Right lobe of liver (tissue), 6 donors: ENCODE results near the gene RYR3. TPM values are rescaled to one million over a fixed set of nuclear protein-coding genes. Genes with fewer than 3 reads are reported as not detected.

Experiments used
- ATAC-seq, 4 donors: fragments of 200-7000 bp; cut with Tn5 transposase; one replicate each; pipeline ENCODE4 v1.9.1; 2020; ENCODE audit warnings: mild to moderate bottlenecking in 4 of 4, moderate library complexity in 4 of 4
- DNase-seq, 3 donors: peaks; one replicate each; pipeline ENCODE4 v3.0.0-alpha.2; 2020
- H3K27ac ChIP-seq, 3 donors: fragments of 200-600 bp; one replicate each; pipeline ENCODE4 v1.8.0; 2022
- H3K27me3 ChIP-seq, 2 donors: fragments of 200-600 bp; one replicate each; pipeline ENCODE4 v1.8.0; 2022
- H3K36me3 ChIP-seq, 4 donors: fragments of 200-600 bp; sonication (generic) in 1 of 4; one replicate each; pipeline versions ENCODE4 v1.5.1 to v1.8.0; 2017 to 2022; ENCODE audit warnings: control low read depth in 1 of 4
- H3K4me1 ChIP-seq, 4 donors: fragments of 200-600 bp; sonication (generic) in 1 of 4; one replicate each; pipeline versions ENCODE4 v1.5.1 to v1.8.0; 2017 to 2022; ENCODE audit warnings: control low read depth in 1 of 4
- H3K4me3 ChIP-seq, 3 donors: fragments of 200-600 bp; one replicate each; pipeline ENCODE4 v1.8.0; 2022
- H3K9me3 ChIP-seq, 4 donors: fragments of 200-600 bp; sonication (generic) in 1 of 4; one replicate each; pipeline versions ENCODE4 v1.5.1 to v1.8.0; 2017 to 2022; ENCODE audit warnings: control low read depth in 1 of 4
- POLR2A ChIP-seq: fragments of 450-650 bp; IDR thresholded peaks from one replicate; pipeline ENCODE4 v1.6.1; 2017; ENCODE audit warnings: antibody characterized with exemption, mild to moderate bottlenecking
- WGBS: methylation state at CpG from one replicate; pipeline ENCODE4 v1.1.6; 2018; ENCODE audit warnings: low coverage, low lambda C conversion rate; ENCODE audit not compliant: insufficient coverage; ENCODE audit errors: missing lambda C conversion rate; 5-methylcytosine and 5-hydroxymethylcytosine counted together
- intact Hi-C, 2 donors: fragments of 100-400 bp; cut with DNase I; formaldehyde crosslinking; loops; one replicate each; pipeline versions ENCODE4 v1.11.2 to v1.14.1; 2022
- total RNA-seq, 6 experiments: library from RNA; depleted of rRNA in 2 of 6; stranded (reverse); fragments of >200 nt in 2 of 6; fragmentation: NEBNext Ultra II Directional in 3 of 6; extraction: Animal tissue kit (Norgen Biotek cat#: 25700) in 3 of 6; gene quantifications; one replicate each; pipeline versions ENCODE4 v1.1.0 to v1.2.4, GENCODE V29; 2016 to 2023
- TF ChIP-seq, protein P1 (sequence below), 4 donors: fragments of 200-600 bp in 3 of 4; fragments of 450-650 bp in 1 of 4; IDR thresholded peaks; one replicate each; pipeline versions ENCODE4 v1.5.1 to v1.8.0; 2016 to 2022; ENCODE audit warnings: antibody characterized with exemption in 4 of 4, mild to moderate bottlenecking in 2 of 4
- donor health status: DM: no; HTN: yes; CAD: no.
- donor health status: DM: no; HTN: no; CAD: no.
- donor health status: DM: no; HTN: no; CAD: no.
- donor health status: DM: no; HTN: yes; CAD: no.
- donor health status: DM: no; HTN: yes; CAD: no.

The RYR3 gene
- total RNA-seq, 6 experiments from 2014 or later = under 0.01 to 0.31 (median 0.05) TPM; not detected in 3

GRCh38 chr15:33623010-33623409 lies 312.2 kb downstream of the RYR3 start:
- H3K27ac ChIP-seq = no peak overlapping the region
- no peaks in the 10 kb centered on the region for H3K36me3 ChIP-seq
- WGBS = 60% methylated on average over 5 of the region's 7 CpGs
- H3K9me3 ChIP-seq = no peaks in the 10 kb centered on the region
- ATAC-seq = no peak
- no peak overlapping the region for H3K4me3 ChIP-seq
- H3K4me1 ChIP-seq = no peaks in the 10 kb centered on the region
- intact Hi-C loops = no loop called here
- DNase-seq = no peak
- TF ChIP-seq POLR2A = no peak
- TF ChIP-seq, protein P1, sequence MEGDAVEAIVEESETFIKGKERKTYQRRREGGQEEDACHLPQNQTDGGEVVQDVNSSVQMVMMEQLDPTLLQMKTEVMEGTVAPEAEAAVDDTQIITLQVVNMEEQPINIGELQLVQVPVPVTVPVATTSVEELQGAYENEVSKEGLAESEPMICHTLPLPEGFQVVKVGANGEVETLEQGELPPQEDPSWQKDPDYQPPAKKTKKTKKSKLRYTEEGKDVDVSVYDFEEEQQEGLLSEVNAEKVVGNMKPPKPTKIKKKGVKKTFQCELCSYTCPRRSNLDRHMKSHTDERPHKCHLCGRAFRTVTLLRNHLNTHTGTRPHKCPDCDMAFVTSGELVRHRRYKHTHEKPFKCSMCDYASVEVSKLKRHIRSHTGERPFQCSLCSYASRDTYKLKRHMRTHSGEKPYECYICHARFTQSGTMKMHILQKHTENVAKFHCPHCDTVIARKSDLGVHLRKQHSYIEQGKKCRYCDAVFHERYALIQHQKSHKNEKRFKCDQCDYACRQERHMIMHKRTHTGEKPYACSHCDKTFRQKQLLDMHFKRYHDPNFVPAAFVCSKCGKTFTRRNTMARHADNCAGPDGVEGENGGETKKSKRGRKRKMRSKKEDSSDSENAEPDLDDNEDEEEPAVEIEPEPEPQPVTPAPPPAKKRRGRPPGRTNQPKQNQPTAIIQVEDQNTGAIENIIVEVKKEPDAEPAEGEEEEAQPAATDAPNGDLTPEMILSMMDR (IDR thresholded peaks at IDR 0.05) = no peak
- no peaks in the 10 kb centered on the region for H3K27me3 ChIP-seq

DNA sequence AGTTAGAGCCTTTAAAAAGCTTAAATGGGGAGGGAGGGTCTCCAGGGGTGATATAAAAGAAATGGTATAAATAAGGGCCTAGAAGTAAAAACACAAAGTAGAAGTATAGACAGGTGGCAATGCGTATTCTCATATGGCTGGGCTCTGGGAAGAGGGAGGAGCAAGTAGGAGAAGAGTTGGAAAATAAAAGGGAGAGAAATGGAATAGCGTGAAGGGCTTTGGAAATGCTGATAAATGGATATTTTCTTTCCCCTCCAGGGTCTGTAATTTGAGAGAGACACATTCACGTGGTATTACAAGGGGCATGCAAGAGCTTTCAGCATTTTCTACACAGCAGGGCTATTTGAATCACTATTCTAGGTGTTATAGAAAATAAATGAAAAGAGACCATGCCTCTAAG lies 313.7 kb downstream of the RYR3 start:
- ATAC-seq (no peak), DNase-seq (no peak)
- H3K27me3 ChIP-seq = no peaks in the 10 kb centered on the region
- no peak overlapping the region for H3K27ac ChIP-seq
- 20% methylated on average over 2 of the region's 3 CpGs for WGBS
- H3K9me3 ChIP-seq = no peaks in the 10 kb centered on the region
- no peak overlapping the region for H3K4me3 ChIP-seq
- H3K4me1 ChIP-seq = no peaks in the 10 kb centered on the region
- intact Hi-C loops = no loop called here
- TF ChIP-seq POLR2A = no peak
- TF ChIP-seq, protein P1 (IDR thresholded peaks at IDR 0.05) = no peak
- no peaks in the 10 kb centered on the region for H3K36me3 ChIP-seq

- intact Hi-C loops = no loop called here
- no peak for DNase-seq
- H3K36me3 ChIP-seq = no peaks in the 10 kb centered on the region
- no peak for TF ChIP-seq POLR2A
- TF ChIP-seq, protein P1 (IDR thresholded peaks at IDR 0.05) = no peak
- no peaks in the 10 kb centered on the region for H3K9me3 ChIP-seq
- H3K27me3 ChIP-seq = no peaks in the 10 kb centered on the region
- H3K27ac ChIP-seq = no peak overlapping the region
- H3K4me3 ChIP-seq = no peak overlapping the region
- 46% methylated on average over 4 of the region's 4 CpGs for WGBS
- no peak for ATAC-seq
- no peaks in the 10 kb centered on the region for H3K4me1 ChIP-seq
Observed at GRCh38 chr15:33629647-33630046, 318.9 kb downstream of the RYR3 start.

DNA sequence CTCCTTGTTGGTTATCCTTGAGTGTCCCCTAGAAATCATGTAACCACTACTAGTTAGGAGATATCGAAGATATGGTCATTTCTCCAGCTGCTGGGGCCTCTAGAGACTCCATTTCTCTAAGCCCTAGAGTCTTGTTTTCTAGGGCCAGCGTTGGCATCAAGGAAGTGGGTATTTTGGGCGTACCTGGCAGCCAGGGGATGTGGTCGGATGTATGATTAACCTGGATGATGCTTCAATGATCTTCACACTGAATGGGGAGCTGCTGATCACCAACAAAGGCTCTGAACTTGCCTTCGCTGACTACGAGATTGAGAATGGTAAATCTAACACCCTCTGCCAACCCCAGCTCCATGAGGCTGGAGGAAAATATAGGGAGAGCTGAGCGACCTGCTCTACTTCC lies 325.5 kb downstream of the RYR3 start:
- Histone ChIP-seq H3K27me3 (no peaks in the 10 kb centered on the region), H3K4me3 (no peak overlapping the region), H3K36me3 (no peaks in the 10 kb centered on the region), H3K27ac (no peak overlapping the region), H3K9me3 (no peaks in the 10 kb centered on the region), H3K4me1 (no peaks in the 10 kb centered on the region)
- intact Hi-C loops = no loop called here
- ATAC-seq (no peak), DNase-seq (no peak)
- no peak for TF ChIP-seq POLR2A
- TF ChIP-seq, protein P1 (IDR thresholded peaks at IDR 0.05) = no peak
- WGBS = 40% methylated on average over 7 of the region's 7 CpGs

GRCh38 chr15:33636958-33637357 lies 326.2 kb downstream of the RYR3 start:
- Histone ChIP-seq H3K27ac (no peak overlapping the region), H3K4me3 (no peak overlapping the region), H3K27me3 (no peaks in the 10 kb centered on the region), H3K4me1 (no peaks in the 10 kb centered on the region), H3K9me3 (no peaks in the 10 kb centered on the region), H3K36me3 (no peaks in the 10 kb centered on the region)
- DNase-seq (no peak), ATAC-seq (no peak)
- 67% methylated on average over 1 of the region's 1 CpG for WGBS
- intact Hi-C loops = no loop called here
- TF ChIP-seq, protein P1 (IDR thresholded peaks at IDR 0.05) = no peak
- no peak for TF ChIP-seq POLR2A
